Fibroblast of skin of back (primary cell): Measurements from ENCODE around the gene RNASE1.

Experiments
- DNase-seq: peaks from one replicate; pipeline ENCODE4 v3.0.0-alpha.2; 2013

Gene RNASE1

GRCh38 chr14:20807304-20808161, 4.9 kb upstream of the RNASE1 start:
- no peak for DNase-seq

GRCh38 chr14:20805485-20805884, 2.8 kb upstream of the RNASE1 start:
- no peak for DNase-seq

GRCh38 chr14:20803223-20803622, 579 bp upstream of the RNASE1 start:
- no peak for DNase-seq

GRCh38 chr14:20801726-20802125, 918 bp downstream of the RNASE1 start:
- DNase-seq: no peak

- DNase-seq: no peak
These were observed 2.6 kb downstream of the RNASE1 start for GRCh38 chr14:20799892-20800544.

GRCh38 chr14:20799456-20799891, 3.2 kb downstream of the RNASE1 start:
- no peak for DNase-seq

- DNase-seq: no peak
These were observed 3.7 kb downstream of the RNASE1 start for GRCh38 chr14:20798932-20799331.

GRCh38 chr14:20798318-20798717, 4.3 kb downstream of the RNASE1 start:
- no peak for DNase-seq

GRCh38 chr14:20797164-20797563, 5.5 kb downstream of the RNASE1 start:
- DNase-seq: no peak

- no peak for DNase-seq
These were observed 7.8 kb downstream of the RNASE1 start for GRCh38 chr14:20794644-20795369.

GRCh38 chr14:20792556-20792955, 10.1 kb downstream of the RNASE1 start:
- no peak for DNase-seq

- DNase-seq: no peak
These were observed 11.0 kb downstream of the RNASE1 start for GRCh38 chr14:20791597-20791996.

GRCh38 chr14:20791187-20791586, 11.5 kb downstream of the RNASE1 start:
- DNase-seq: no peak

GRCh38 chr14:20790464-20791116, 12.1 kb downstream of the RNASE1 start:
- DNase-seq: no peak

GRCh38 chr14:20789230-20789813, 13.3 kb downstream of the RNASE1 start:
- no peak for DNase-seq

GRCh38 chr14:20787025-20787424, 15.6 kb downstream of the RNASE1 start:
- no peak for DNase-seq

GRCh38 chr14:20782280-20782890, 20.3 kb downstream of the RNASE1 start:
- DNase-seq: no peak

- DNase-seq: no peak
These were observed 20.8 kb downstream of the RNASE1 start for GRCh38 chr14:20781803-20782202.

GRCh38 chr14:20775901-20776300, 26.7 kb downstream of the RNASE1 start:
- DNase-seq: no peak

- DNase-seq: no peak
These were observed 27.6 kb downstream of the RNASE1 start for GRCh38 chr14:20775043-20775442.

GRCh38 chr14:20774258-20774824, 28.3 kb downstream of the RNASE1 start:
- DNase-seq: no peak

GRCh38 chr14:20772650-20773049, 30.0 kb downstream of the RNASE1 start:
- DNase-seq: no peak
